ENCODE measurements around the gene APOA4. TPM values are rescaled to one million over a fixed set of nuclear protein-coding genes. Genes with fewer than 3 reads are reported as not detected.

APOA4 gene
- total RNA-seq, 1 experiment from 2014 or later = not detected

DNA sequence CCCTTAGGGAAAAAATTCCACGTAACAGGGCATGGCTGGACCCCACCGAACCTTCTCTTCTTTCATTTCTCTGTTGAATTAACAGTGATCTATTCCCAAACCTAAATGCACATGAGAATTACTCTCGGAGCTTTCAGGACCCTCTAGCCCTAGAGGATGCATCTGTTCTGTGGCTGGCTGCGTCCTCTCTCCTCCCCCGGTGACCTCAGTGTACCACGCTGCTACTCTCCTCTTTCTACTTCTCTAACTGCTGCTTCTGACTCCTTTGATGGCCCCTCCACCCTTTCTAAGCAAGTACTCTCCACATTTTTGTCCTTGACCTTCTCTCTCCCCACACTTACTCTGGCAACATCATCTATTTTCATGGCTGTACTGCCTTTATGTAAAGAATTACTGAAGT, 26.4 kb upstream of the APOA4 start:
- TF ChIP-seq TCF7L2 (IDR thresholded peaks at IDR 0.05; ENCODE audit: low read depth, low read length) = no peak
- TF ChIP-seq, protein P1, sequence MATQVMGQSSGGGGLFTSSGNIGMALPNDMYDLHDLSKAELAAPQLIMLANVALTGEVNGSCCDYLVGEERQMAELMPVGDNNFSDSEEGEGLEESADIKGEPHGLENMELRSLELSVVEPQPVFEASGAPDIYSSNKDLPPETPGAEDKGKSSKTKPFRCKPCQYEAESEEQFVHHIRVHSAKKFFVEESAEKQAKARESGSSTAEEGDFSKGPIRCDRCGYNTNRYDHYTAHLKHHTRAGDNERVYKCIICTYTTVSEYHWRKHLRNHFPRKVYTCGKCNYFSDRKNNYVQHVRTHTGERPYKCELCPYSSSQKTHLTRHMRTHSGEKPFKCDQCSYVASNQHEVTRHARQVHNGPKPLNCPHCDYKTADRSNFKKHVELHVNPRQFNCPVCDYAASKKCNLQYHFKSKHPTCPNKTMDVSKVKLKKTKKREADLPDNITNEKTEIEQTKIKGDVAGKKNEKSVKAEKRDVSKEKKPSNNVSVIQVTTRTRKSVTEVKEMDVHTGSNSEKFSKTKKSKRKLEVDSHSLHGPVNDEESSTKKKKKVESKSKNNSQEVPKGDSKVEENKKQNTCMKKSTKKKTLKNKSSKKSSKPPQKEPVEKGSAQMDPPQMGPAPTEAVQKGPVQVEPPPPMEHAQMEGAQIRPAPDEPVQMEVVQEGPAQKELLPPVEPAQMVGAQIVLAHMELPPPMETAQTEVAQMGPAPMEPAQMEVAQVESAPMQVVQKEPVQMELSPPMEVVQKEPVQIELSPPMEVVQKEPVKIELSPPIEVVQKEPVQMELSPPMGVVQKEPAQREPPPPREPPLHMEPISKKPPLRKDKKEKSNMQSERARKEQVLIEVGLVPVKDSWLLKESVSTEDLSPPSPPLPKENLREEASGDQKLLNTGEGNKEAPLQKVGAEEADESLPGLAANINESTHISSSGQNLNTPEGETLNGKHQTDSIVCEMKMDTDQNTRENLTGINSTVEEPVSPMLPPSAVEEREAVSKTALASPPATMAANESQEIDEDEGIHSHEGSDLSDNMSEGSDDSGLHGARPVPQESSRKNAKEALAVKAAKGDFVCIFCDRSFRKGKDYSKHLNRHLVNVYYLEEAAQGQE (IDR thresholded peaks at IDR 0.05; ENCODE audit: insufficient read depth in 1 of 2, low read depth in 2 of 2, low read length in 1 of 2) = no peak
- TF ChIP-seq SIN3A (IDR thresholded peaks at IDR 0.05; ENCODE audit: borderline replicate concordance, insufficient read depth, low read depth, low read length) = no peak
- TF ChIP-seq, protein P2, sequence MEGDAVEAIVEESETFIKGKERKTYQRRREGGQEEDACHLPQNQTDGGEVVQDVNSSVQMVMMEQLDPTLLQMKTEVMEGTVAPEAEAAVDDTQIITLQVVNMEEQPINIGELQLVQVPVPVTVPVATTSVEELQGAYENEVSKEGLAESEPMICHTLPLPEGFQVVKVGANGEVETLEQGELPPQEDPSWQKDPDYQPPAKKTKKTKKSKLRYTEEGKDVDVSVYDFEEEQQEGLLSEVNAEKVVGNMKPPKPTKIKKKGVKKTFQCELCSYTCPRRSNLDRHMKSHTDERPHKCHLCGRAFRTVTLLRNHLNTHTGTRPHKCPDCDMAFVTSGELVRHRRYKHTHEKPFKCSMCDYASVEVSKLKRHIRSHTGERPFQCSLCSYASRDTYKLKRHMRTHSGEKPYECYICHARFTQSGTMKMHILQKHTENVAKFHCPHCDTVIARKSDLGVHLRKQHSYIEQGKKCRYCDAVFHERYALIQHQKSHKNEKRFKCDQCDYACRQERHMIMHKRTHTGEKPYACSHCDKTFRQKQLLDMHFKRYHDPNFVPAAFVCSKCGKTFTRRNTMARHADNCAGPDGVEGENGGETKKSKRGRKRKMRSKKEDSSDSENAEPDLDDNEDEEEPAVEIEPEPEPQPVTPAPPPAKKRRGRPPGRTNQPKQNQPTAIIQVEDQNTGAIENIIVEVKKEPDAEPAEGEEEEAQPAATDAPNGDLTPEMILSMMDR (IDR thresholded peaks at IDR 0.05) = no peak
- TF ChIP-seq POLR2AphosphoS5 (IDR thresholded peaks at IDR 0.05; ENCODE audit: low read depth, low read length) = no peak
- in situ Hi-C loops (cut with HindIII; ENCODE audit: low pct_unique_long_range_greater_than_20kb, low sequenced_read_pairs) = no loop called here
- no peak for ATAC-seq
- Histone ChIP-seq H3K9me3 (ENCODE audit: control insufficient read depth, insufficient read depth, low read depth, low read length) (no peaks in the 10 kb centered on the region), H3K27ac (ENCODE audit: low read length) (no peak overlapping the region), H3K4me3 (ENCODE audit: low read depth in 2 of 2, low read length in 2 of 2) (no peak overlapping the region), H3K27me3 (ENCODE audit: control insufficient read depth, insufficient read depth, low read length) (no peaks in the 10 kb centered on the region), H3K4me1 (ENCODE audit: control insufficient read depth, insufficient read depth, low read length) (peaks cover 8% of the 10 kb centered on the region; the same call in 1 of the 2 replicates), H3K36me3 (ENCODE audit: control insufficient read depth, insufficient read depth, low read length) (no peaks in the 10 kb centered on the region; the same call in none of the 2 replicates)
- no peak for DNase-seq (ENCODE audit: low read depth, low spot score)
- POLR2A ChIA-PET = interaction anchor here (0.7 to 0.8 kb wide), 2 partner anchors 249 to 371 kb away, joined by 3 read pairs; no protein-coding TSS in a partner anchor
- no TSS peak for BruUV-seq (replicated peaks)
- CTCF ChIA-PET = no interaction called here
- intact Hi-C loops (cut with micrococcal nuclease; ENCODE audit: unreplicated experiment) = no loop called here

DNA sequence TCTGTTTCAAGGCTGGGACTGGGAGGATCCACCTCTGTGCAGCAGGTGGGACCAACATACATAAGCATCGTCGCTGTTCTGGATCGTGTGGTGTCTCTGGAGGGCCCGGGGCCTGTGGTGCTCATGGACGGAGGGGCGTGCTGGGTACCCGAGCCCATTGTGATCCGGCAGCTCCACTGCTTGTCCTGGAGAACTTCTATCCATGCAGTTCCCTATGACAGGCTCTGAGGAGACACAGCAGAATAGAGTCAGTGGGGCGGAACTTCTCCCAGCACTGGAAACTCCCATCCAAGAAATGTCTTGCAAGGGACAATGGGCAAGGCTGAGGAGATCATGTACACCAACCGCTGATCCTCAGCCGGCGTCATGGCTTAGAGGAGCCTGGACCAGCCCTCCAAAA, 26.0 kb upstream of the APOA4 start:
- no TSS peak for BruUV-seq (replicated peaks)

More for the DNA sequence above, 26.0 kb upstream of the APOA4 start:
- in situ Hi-C loops (cut with HindIII; ENCODE audit: low pct_unique_long_range_greater_than_20kb, low sequenced_read_pairs) = no loop called here
- H3K36me3 ChIP-seq (ENCODE audit: control insufficient read depth, insufficient read depth, low read length) = no peaks in the 10 kb centered on the region; the same call in none of the 2 replicates
- intact Hi-C loops (cut with micrococcal nuclease; ENCODE audit: unreplicated experiment) = no loop called here
- no peaks in the 10 kb centered on the region for H3K9me3 ChIP-seq (ENCODE audit: control insufficient read depth, insufficient read depth, low read depth, low read length)
- ChIA-PET POLR2A (interaction anchor here (0.7 to 0.8 kb wide), 2 partner anchors 250 to 372 kb away, joined by 3 read pairs; no protein-coding TSS in a partner anchor), CTCF (no interaction called here)
- peaks cover 8% of the 10 kb centered on the region; the same call in 1 of the 2 replicates for H3K4me1 ChIP-seq (ENCODE audit: control insufficient read depth, insufficient read depth, low read length)
- no peak for ATAC-seq
- H3K27ac ChIP-seq (ENCODE audit: low read length) = no peak overlapping the region
- no peaks in the 10 kb centered on the region for H3K27me3 ChIP-seq (ENCODE audit: control insufficient read depth, insufficient read depth, low read length)
- TF ChIP-seq, protein P1 (IDR thresholded peaks at IDR 0.05; ENCODE audit: insufficient read depth in 1 of 2, low read depth in 2 of 2, low read length in 1 of 2) = no peak
- TF ChIP-seq POLR2AphosphoS5 (IDR thresholded peaks at IDR 0.05; ENCODE audit: low read depth, low read length) (no peak), TCF7L2 (IDR thresholded peaks at IDR 0.05; ENCODE audit: low read depth, low read length) (no peak), SIN3A (IDR thresholded peaks at IDR 0.05; ENCODE audit: borderline replicate concordance, insufficient read depth, low read depth, low read length) (no peak)
- TF ChIP-seq, protein P2 (IDR thresholded peaks at IDR 0.05) = no peak
- no peak for DNase-seq (ENCODE audit: low read depth, low spot score)
- H3K4me3 ChIP-seq (ENCODE audit: low read depth in 2 of 2, low read length in 2 of 2) = no peak overlapping the region

Measured in Panc1 (cell line).